ENCODE measurements around the gene GMFB. TPM values are rescaled to one million over a fixed set of nuclear protein-coding genes. Genes with fewer than 3 reads are reported as not detected.

GMFB gene
- total and polyA plus RNA-seq, 9 of the 15 experiments (the other 6 are each of a cell fraction or from before 2014, with no cell fraction given): 14.0 to 31.7 (median 20.5) TPM

DNA sequence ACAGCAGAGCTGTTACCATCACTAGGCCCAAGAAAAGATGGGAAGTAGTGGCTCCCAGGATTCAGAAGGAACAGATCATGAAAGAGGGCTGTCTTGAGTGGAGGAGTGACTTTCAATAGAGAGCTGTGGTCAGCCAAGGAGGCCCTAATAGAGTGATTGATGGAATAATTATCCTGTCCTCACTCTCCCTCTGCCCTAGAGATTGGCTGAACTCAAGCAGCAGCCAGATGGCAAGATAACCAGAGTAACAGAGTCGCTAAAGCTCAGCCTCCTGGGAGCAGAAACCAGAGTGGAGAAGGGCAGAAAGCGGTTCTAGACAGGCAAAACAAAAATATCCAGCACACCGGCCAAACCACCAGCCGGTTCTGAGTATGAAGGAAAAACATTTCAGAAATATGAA is 23.1 kb downstream of the GMFB start (continued):
- TF ChIP-seq ZNF592 (IDR thresholded peaks at IDR 0.05) (no peak), SRF (CRISPR knock-in tag; IDR thresholded peaks at IDR 0.05) (no peak), ZNF407 (IDR thresholded peaks at IDR 0.05; ENCODE audit: low read depth) (no peak)
